HepG2 (cell line): ENCODE data around the gene SLC25A52. TPM values are rescaled to one million over a fixed set of nuclear protein-coding genes. Genes with fewer than 3 reads are reported as not detected.

Experiments used
- ATAC-seq: fragments of 200-7000 bp; cut with Tn5 transposase; 3 replicates; pipeline ENCODE4 v1.9.1; 2020; ENCODE audit warnings: mild to moderate bottlenecking, moderate library complexity
- BruUV-seq: library from RNA; stranded (reverse); fragments of 400-500 nt; replicated peaks from 2 replicates; lab custom pipeline; 2021; lab: Mats Ljungman, UMichigan
- CTCF ChIA-PET: fragments of 300-600 bp; formaldehyde crosslinking; extraction: SDS; loops from one replicate; lab custom pipeline; 2021; ENCODE audit warnings: low total read pairs, inconsistent platforms, low intra/inter-chr PET ratio; lab: Yijun Ruan, JAX
- POLR2A ChIA-PET: fragments of 350-600 bp; sonication (Branson Sonifier 250); formaldehyde crosslinking; loops from one replicate; lab custom pipeline; 2020; ENCODE audit warnings: antibody characterized with exemption, inconsistent platforms; lab: Yijun Ruan, JAX
- DNase-seq: peaks from one replicate; pipeline ENCODE4 v3.0.0-alpha.2; 2015; ENCODE audit warnings: low spot score
- FAIRE-seq: peaks from 3 replicates; lab custom pipeline; 2011; peaks lifted over from hg19 to GRCh38; lab: Jason Lieb, UNC
- H2AFZ ChIP-seq: one replicate; pipeline ENCODE4 v1.6.1; 2011; ENCODE audit warnings: low read length, inconsistent platforms
- H3K27ac ChIP-seq: fragments of 300-600 bp; 3 replicates; pipeline ENCODE4 v1.8.0; 2011; ENCODE audit warnings: mixed run types, mild to moderate bottlenecking, mixed read lengths, low read length, inconsistent platforms; ENCODE audit not compliant: insufficient read depth; ENCODE audit errors: extremely low read length
- H3K27me3 ChIP-seq, 2 experiments: fragments of 200-600 bp in 1 of 2; 2 replicates in 1 of 2; 3 replicates in 1 of 2; pipeline versions ENCODE4 v1.6.0 to v1.8.0; 2011; ENCODE audit warnings: low read length in 2 of 2, mild to moderate bottlenecking in 2 of 2, moderate library complexity in 2 of 2, inconsistent platforms in 1 of 2; ENCODE audit not compliant: insufficient read depth in 2 of 2, control insufficient read depth in 1 of 2
- H3K36me3 ChIP-seq, 2 experiments: fragments of 200-600 bp in 1 of 2; replicated peaks in 1 of 2; 2 replicates in 1 of 2; 3 replicates in 1 of 2; pipeline versions ENCODE4 v1.5.1 to v1.8.0; 2011; ENCODE audit warnings: low read length in 2 of 2, inconsistent platforms in 1 of 2; ENCODE audit not compliant: insufficient read depth in 2 of 2, control insufficient read depth in 1 of 2
- H3K4me1 ChIP-seq: 2 replicates; pipeline ENCODE4 v1.5.1; 2012; ENCODE audit warnings: low read length, inconsistent platforms; ENCODE audit not compliant: insufficient read depth
- H3K4me2 ChIP-seq: 2 replicates; pipeline ENCODE4 v1.6.0; 2011; ENCODE audit warnings: low read depth, low read length, inconsistent platforms
- H3K4me3 ChIP-seq, 3 experiments: fragments of 200-600 bp in 1 of 3; sonication (generic), shearing (Covaris generic) in 1 of 3; replicated peaks in 1 of 3; 2 replicates each; pipeline ENCODE4 v1.5.1; 2011 to 2016; ENCODE audit warnings: low read length in 3 of 3, inconsistent platforms in 2 of 3, low read depth in 2 of 3, mild to moderate bottlenecking in 2 of 3, control low read depth in 1 of 3, mixed read lengths in 1 of 3; ENCODE audit not compliant: insufficient read depth in 1 of 3
- H3K79me2 ChIP-seq: one replicate; pipeline ENCODE4 v1.6.1; 2011; ENCODE audit warnings: low read length, inconsistent platforms; ENCODE audit not compliant: insufficient read depth
- H3K9ac ChIP-seq: 2 replicates; pipeline ENCODE4 v1.6.0; 2011; ENCODE audit warnings: mild to moderate bottlenecking, low read depth, low read length, inconsistent platforms; ENCODE audit not compliant: insufficient read depth
- H3K9me3 ChIP-seq: 2 replicates; pipeline ENCODE4 v1.5.1; 2012; ENCODE audit warnings: mild to moderate bottlenecking, low read length
- H4K20me1 ChIP-seq: 2 replicates; pipeline ENCODE4 v1.6.0; 2011; ENCODE audit warnings: inconsistent platforms, mild to moderate bottlenecking, low read length, moderate library complexity; ENCODE audit not compliant: insufficient read depth
- KLF15 ChIP-seq: sonication (generic); formaldehyde crosslinking; IDR thresholded peaks from 2 replicates; pipeline ENCODE4 v1.8.1; 2023; ENCODE audit warnings: borderline replicate concordance, mild to moderate bottlenecking, inconsistent platforms, missing genetic modification reagents, mixed read lengths
- LCORL ChIP-seq, 2 experiments: fragments of 450-650 bp in 1 of 2; sonication (generic) in 1 of 2; formaldehyde crosslinking in 1 of 2; IDR thresholded peaks; 2 replicates each; pipeline versions ENCODE4 v1.5.0 to v1.6.1; 2017 to 2020; ENCODE audit warnings: antibody characterized with exemption in 1 of 2, missing genetic modification reagents in 1 of 2
- NFRKB ChIP-seq: fragments of 450-650 bp; IDR thresholded peaks from 2 replicates; pipeline ENCODE4 v1.6.1; 2017
- SCMH1 ChIP-seq: sonication (generic); formaldehyde crosslinking; IDR thresholded peaks from 2 replicates; pipeline ENCODE4 v1.9.0; 2021; ENCODE audit warnings: missing genetic modification reagents, mild to moderate bottlenecking, borderline replicate concordance
- TBP ChIP-seq: sonication (generic); formaldehyde crosslinking; IDR thresholded peaks from 2 replicates; pipeline ENCODE4 v1.5.0; 2020; ENCODE audit warnings: missing genetic modification reagents
- ZBTB33 ChIP-seq: sonication (generic); formaldehyde crosslinking; IDR thresholded peaks from 2 replicates; pipeline ENCODE4 v1.4.0; 2020; ENCODE audit warnings: missing genetic modification reagents
- ZFP37 ChIP-seq: sonication (generic); formaldehyde crosslinking; IDR thresholded peaks from 2 replicates; pipeline ENCODE4 v1.4.0; 2020; ENCODE audit warnings: missing genetic modification reagents, borderline replicate concordance
- ZNF567 ChIP-seq: sonication (generic); formaldehyde crosslinking; IDR thresholded peaks from 2 replicates; pipeline ENCODE4 v1.8.1; 2023; ENCODE audit warnings: mild to moderate bottlenecking, missing genetic modification reagents, borderline replicate concordance
- ZNF577 ChIP-seq: sonication (generic); formaldehyde crosslinking; IDR thresholded peaks from 2 replicates; pipeline ENCODE4 v1.4.0; 2020; ENCODE audit warnings: mild to moderate bottlenecking, low read depth, missing genetic modification reagents, borderline replicate concordance
- ZNF800 ChIP-seq: sonication (generic); formaldehyde crosslinking; IDR thresholded peaks from 2 replicates; pipeline ENCODE4 v1.4.0; 2020; ENCODE audit warnings: missing genetic modification reagents
- WGBS: methylation state at CpG from one replicate; pipeline ENCODE4 v1.1.6; 2017; ENCODE audit warnings: low lambda C conversion rate; 5-methylcytosine and 5-hydroxymethylcytosine counted together
- in situ Hi-C: cut with HindIII; loops from 2 replicates; pipeline ENCODE4 v1.10.0; 2017; ENCODE audit warnings: low pct_unique_long_range_greater_than_20kb; ENCODE audit not compliant: extremely low pct_ligation_motif_present
- intact Hi-C: fragments of 100-400 bp; cut with micrococcal nuclease; formaldehyde crosslinking; loops from one replicate; pipeline ENCODE4 v1.10.0; 2022; ENCODE audit not compliant: unreplicated experiment
- polyA plus RNA-seq, 8 experiments: library from polyadenylated mRNA; depleted of rRNA in 3 of 8; stranded (reverse) in 7 of 8; unstranded in 1 of 8; fragments of >200 nt; fragmentation: Illumina TruSeq in 4 of 8; extraction: Trizol in 4 of 8; gene quantifications; 2 replicates each; pipeline versions ENCODE4 v1.2.1 to v1.2.3, GENCODE V29; 2011 to 2016; ENCODE audit warnings: low read depth in 4 of 8, missing spikeins in 1 of 8, mixed read lengths in 1 of 8; ENCODE audit not compliant: insufficient read depth in 1 of 8
- total RNA-seq, 5 experiments: library from RNA; depleted of rRNA; stranded (reverse); fragments of >200 nt; fragmentation: Illumina TruSeq; extraction: Trizol; gene quantifications; 2 replicates each; pipeline ENCODE4 v1.2.3, GENCODE V29; 2016; ENCODE audit warnings: low read depth in 1 of 5
- TF ChIP-seq, protein P1 (sequence below): sonication (generic); formaldehyde crosslinking; IDR thresholded peaks from 2 replicates; pipeline ENCODE4 v1.8.1; 2023; ENCODE audit warnings: mild to moderate bottlenecking, moderate library complexity, missing genetic modification reagents
- TF ChIP-seq, protein P2 (sequence below): IDR thresholded peaks from 2 replicates; pipeline ENCODE4 v1.6.1; 2012; ENCODE audit warnings: inconsistent platforms

SLC25A52 gene
- total and polyA plus RNA-seq, 2 of the 13 experiments (the other 11 are each of a cell fraction or from before 2014, with no cell fraction given): 0.46 TPM; not detected in 1

DNA sequence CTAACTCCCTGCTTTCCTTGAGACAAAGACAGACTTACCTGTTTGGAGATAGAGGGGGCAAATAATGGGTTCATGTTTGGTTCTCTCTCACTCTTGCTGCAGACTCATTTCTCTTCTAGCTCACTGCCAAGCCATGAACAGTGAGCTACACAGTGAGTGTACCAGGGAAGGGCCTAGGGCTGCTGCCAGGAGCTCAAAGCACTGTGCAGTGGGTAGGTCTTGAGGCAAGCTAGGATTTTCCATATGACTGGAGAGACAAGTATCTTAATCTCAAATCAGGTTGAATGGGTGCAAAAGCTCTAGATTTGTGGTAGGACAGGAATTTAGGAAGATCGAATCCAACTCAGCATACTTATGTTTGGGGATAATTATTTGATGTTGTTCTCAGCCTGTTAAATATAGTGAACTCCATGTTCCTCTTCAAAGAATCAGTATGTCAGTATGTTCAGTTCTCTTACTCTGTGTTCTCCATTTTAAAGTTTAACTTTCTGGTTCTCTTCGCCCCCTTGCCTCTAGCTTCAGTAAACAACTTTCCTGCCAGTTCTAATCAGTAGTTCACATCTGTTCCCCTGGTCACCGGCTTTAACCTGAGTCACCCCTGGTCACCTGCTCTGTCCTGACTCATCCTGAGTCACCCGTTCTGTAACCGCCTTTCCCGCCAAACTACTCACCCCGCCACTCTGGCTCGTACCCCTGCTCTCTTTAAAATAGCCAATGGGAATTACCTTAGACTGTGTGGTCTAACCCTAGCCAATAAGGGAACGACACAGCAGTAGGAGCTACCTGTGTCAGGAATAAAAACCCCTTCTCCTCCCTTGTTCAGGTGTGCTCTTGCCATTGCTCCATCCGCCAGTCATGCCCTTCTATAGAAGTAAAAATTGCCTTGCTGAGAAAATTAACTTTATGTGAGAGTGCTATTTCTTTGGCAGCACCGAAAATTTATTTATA, 21.9 kb downstream of the SLC25A52 start (continued):
- TF ChIP-seq LCORL (IDR thresholded peaks at IDR 0.05): no peak
- TF ChIP-seq LCORL (CRISPR knock-in tag; IDR thresholded peaks at IDR 0.05): 0 out of 2 replicates have a peak, but pooled peaks have one; percentile 29

DNA sequence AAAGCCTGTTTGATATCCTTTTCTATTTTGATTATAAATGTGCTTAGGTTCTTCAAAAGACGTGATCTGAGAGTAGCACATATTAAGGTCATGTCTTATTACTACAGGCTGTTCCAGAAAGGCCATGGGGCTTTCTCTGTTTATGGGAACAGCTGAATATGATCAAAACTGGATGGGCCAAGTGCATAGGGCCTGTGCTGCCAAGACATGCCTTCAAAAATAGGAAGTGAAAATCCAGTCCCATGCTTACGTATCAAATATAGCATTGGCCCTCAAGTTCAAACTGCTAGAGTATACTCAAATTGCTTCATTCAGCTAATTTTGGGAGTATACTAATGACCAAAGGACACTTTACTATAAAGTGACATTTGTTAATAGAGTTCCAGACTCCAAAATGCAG, 24.1 kb downstream of the SLC25A52 start:
- Histone ChIP-seq H4K20me1 (no peaks in the 10 kb centered on the region), H3K79me2 (no peaks in the 10 kb centered on the region), H2AFZ (no peak overlapping the region), H3K9me3 (no peaks in the 10 kb centered on the region), H3K9ac (no peak overlapping the region), H3K36me3 (no peaks in the 10 kb centered on the region), H3K4me1 (peaks cover 12% of the 10 kb centered on the region), H3K4me3 (no peak overlapping the region), H3K27me3 (no peaks in the 10 kb centered on the region), H3K27ac (no peak overlapping the region), H3K4me2 (no peak overlapping the region)
- in situ Hi-C loops (no loop called here), intact Hi-C loops (no loop called here)
- ChIA-PET CTCF (no interaction called here), POLR2A (no interaction called here)
- FAIRE-seq: no peak
- TF ChIP-seq, protein P1, sequence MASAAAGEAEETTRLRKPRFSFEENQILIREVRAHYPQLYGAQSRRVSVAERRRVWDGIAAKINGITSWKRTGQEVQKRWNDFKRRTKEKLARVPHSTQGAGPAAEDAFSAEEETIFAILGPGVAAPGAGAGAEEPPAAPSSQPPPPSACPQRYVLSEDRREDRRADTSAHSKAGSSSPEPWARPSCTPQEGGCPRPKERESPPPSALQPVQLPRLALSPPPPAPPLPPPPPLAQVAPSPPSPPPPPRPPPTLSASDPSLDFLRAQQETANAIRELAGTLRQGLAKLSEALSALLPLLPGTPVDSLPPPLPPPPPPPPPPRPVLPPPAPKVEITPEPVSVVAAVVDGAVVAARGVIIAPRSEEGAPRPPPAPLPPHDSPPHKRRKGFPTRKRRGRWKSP (CRISPR knock-in tag): no peak
- no peak for TF ChIP-seq ZBTB33
- no peak for TF ChIP-seq ZNF577 (CRISPR knock-in tag)
- no peak for TF ChIP-seq ZNF800
- no peak for TF ChIP-seq ZFP37 (CRISPR knock-in tag)
- TF ChIP-seq, protein P2, sequence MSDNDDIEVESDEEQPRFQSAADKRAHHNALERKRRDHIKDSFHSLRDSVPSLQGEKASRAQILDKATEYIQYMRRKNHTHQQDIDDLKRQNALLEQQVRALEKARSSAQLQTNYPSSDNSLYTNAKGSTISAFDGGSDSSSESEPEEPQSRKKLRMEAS: no peak
- no peak for TF ChIP-seq SCMH1 (CRISPR knock-in tag)
- no peak for TF ChIP-seq ZNF567 (CRISPR knock-in tag)
- TF ChIP-seq KLF15 (CRISPR knock-in tag): no peak
- no peak for TF ChIP-seq TBP (CRISPR knock-in tag)
- TF ChIP-seq NFRKB: no peak
- WGBS: 49% methylated on average over 2 of the region's 2 CpGs
- no TSS peak for BruUV-seq
- DNase-seq: no peak
- ATAC-seq: no peak
